COLO829 (cell line): Measurements from ENCODE around the gene NCOA6.
"Not testable (repeated sequence)": the region's sequence is repeated elsewhere in the genome, so short reads cannot be mapped to it uniquely, and the experiment has no call there.

Experiments
- DNase-seq: peaks from one replicate; pipeline ENCODE4 v3.0.0; 2012; ENCODE audit warnings: low spot score

The NCOA6 gene

GRCh38 chr20:34829191-34829590, 3.7 kb upstream of the NCOA6 start:
- no peak for DNase-seq

DNA sequence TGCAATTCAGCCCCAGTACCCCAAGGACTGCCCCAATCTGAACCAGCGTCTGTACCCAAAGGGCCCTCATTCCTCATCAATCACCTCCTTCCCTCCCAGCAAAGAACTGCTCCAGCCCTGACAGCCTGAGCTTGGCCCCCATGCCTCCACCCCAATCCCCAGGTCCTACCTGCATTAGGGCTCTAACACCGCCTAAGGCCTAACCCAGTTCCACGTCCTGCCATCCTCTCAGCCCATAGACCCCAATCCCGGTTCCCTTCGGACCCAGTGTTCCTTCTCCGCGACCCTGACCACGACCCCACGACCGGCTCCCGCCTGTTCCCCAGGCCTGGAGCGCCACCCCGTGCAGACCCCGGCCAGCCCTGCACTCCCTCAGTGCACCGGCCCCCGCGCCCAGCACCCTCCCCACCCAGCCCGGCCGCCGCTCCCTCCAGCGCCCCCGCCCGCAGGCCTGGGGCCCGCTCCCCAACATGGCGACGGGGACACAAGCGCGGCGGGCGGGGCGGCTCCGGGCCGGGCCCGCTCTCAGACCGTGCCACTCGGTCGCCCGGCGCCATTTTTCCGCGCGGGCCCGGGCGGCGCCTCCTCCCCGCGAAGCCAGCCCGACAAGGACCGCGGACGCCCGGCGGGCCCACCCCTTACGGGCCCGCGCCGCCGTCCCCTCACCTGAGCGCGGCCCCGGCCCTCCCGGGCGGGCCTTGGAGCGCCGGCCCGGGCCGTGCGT, 483 bp downstream of the NCOA6 start:
- no peak for DNase-seq

- DNase-seq: peak; percentile 85
Observed at GRCh38 chr20:34824452-34824805, 1.0 kb downstream of the NCOA6 start.

GRCh38 chr20:34824026-34824425, 1.4 kb downstream of the NCOA6 start:
- no peak for DNase-seq

DNA sequence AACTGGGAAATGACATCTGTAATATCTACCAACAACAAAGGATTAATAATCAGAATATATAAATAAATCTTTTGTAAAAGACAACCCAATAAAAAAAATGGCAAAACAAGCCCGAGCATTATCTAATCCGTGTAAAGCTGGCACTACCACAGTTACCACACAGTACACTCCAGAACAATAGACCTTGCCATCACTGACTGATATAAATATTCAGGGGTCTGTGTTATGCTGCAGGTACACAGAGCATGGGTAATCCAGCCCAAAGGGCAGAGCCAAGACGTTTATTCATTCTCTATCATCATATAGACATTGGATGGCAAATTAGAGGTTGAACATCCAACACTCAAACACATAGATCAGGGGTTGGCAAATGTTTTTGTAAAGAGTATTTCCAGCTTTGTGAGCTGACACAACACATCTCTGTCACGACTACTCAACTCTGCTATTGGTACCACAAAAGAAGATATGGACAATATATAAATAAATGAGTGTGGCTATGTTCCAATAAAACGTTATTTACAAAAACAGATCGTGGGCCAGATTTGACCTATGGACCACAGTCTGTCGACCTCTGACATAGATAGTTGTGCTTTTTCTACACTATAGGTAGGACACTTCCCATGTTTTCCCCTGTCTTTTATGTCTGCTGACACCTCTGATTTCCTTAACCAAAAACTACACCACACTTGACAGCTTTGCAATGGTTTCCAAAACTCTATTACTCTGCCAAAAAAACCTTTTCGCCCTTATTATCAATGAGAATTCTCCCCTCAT, 4.5 kb downstream of the NCOA6 start:
- DNase-seq: no peak

- DNase-seq: no peak
Observed at GRCh38 chr20:34817801-34818200, 7.7 kb downstream of the NCOA6 start.

DNA sequence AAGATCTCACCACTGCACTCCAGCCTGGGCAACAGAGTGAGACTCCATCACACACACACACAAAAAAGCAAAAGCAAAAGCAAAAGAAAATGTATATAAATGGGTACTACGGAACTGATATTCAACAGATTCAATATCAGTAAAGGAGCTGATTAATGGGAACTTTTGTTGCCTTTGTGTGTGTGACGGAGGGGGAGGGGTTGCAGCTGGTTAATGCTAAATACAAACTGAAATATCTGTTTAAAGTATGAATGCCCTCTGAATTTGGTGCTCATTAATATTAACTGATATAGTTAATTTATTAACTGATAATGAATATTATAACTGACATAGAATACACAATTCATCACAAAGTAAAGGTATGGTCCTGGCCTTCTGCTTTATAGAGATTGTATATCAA, 8.4 kb downstream of the NCOA6 start:
- no peak for DNase-seq

GRCh38 chr20:34815636-34816035, 9.8 kb downstream of the NCOA6 start:
- DNase-seq: no peak

DNA sequence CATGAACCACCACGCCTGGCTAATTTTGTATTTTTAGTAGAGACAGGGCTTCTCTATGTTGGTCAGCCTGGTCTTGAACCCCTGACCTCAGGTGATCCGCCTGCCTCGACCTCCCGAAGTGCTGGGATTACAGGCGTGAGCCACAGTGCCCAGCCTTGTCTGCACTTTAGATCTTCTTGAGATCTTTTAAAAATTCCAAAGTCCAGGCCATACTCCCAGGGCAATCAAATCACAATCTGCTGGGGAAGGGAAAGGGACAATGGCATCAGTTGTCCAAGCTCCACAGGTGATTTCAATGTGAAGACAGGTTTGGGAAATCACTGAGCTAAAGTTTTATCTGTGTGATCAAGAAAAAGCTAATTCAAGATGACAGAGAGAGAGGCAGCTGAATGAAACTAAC, 16.9 kb downstream of the NCOA6 start:
- DNase-seq: no peak

DNA sequence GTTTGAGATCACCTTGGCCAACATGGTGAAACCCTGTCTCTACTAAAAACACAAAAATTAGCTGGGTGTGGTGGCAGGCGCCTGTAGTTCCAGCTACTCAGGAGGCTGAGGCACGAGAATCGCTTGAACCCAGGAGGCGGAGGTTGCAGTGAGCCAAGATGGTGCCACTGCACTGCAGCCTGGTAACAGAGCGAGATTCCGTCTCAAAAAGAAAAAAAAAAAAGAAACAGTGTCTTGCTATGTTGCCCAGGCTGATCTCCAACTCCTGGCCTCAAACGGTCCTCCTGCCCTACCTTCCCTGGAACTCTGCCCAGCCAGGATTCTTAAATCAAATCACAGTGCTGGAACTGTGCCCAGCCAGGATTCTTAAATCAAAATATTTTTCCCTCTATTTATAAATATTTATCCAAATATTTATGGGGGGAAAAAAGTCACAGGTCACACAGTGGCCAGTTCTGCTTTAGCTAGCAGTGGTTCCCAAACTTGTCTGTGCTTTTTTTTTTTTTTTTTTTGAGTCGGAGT, 17.4 kb downstream of the NCOA6 start:
- not testable (repeated sequence) for DNase-seq

DNA sequence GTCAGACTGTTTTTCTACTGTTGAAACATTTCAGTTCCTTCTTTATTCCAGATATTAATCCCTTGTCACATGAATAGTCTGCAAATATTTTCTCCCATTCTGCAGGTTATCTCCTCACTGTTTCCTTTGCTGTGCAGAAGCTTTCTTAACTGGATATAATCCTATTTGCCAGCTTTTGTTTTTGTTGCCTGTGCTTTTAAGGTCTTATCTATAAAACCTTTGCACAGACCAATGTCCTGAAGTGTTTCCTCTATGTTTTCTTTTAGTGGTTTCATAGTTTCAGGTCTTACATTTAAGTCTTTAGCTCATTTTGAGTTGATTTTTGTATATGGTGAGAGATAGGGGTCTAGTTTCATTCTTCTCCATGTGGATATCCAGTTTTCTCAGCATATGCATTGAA, 19.2 kb downstream of the NCOA6 start:
- DNase-seq: no peak

GRCh38 chr20:34798871-34799270, 26.6 kb downstream of the NCOA6 start:
- DNase-seq: no peak

DNA sequence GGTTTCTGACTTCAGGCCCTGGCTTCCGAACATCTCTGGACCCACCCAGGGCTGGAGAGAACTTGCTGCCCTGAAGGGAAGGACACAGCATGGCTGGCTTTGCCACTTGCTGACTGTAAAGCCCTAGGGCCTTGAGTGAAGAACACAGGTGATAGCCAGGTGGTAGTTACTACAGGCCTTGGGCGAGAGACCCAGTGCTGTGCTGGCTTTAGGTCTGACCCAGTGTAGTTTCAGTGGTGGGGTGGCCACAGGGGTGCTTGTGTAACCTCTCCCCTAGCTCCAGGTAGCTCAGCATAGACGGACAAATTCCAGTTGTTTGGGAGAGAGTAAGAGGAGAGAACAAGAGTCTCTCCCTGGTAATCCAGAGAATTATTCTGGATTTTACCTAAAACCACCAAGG, 27.1 kb downstream of the NCOA6 start:
- DNase-seq: no peak

- DNase-seq: no peak
Observed at GRCh38 chr20:34797012-34797995, 28.1 kb downstream of the NCOA6 start.

DNA sequence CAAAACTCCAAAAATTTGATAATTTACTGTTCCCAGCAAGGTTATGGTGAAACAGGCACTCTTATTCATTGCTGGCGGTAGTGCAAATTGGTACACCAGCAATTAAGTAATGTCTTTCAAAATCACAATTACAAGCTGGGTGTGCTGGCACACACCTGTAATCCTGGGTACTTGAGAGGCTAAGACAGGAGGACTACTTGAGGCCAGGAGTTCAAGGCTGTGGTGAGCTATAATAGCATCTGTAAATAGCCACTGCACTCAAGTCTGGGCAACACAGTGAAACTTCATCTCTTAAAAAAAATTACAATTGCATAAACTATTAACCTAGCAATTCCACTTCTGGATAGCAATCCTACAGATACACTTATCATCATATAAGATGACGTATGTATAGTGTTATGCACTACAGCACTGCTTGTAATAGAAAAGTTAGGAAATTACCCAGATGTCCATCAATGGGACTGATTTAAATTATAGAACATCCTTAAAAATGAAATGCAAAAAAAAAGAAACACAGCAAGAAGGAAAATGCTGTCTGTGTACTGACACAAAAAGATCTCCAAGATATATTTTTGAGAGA, 31.4 kb downstream of the NCOA6 start:
- DNase-seq: no peak

- DNase-seq: no peak
Observed at GRCh38 chr20:34792687-34793363, 32.6 kb downstream of the NCOA6 start.

DNA sequence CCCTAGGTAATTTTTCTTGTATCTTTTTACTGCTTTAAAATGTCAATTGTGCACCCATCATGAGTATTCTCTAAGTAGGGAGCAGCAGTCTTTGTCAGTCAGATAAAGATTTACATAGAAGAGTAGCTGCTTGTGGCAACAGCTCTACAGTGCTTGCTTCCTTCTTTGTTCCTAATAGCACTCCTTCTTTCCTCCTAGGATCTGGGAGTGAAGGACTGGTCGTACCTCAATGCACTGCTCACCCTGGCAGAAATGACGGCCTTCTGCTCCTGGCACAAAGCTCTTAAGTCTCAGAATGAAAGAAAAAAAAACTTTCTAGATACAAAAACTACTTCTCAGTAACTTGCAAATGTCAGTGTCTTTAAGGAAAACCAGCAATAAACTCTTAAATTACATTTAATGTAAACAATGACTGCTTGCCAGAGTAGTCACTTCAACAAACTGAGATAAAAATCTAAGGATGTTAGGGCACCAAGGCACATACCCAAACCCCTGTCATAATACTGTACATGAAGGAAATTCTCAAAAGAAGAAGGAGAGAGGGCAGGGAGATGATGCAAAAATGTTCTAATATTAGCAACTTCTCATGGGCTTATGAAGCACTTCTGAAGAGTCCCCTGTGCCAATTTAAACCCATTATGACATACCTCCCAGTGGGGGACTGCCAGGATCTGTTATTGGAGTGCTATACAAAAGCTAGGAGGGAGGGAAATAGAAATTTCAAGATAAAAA, 34.0 kb downstream of the NCOA6 start:
- DNase-seq: no peak

GRCh38 chr20:34781220-34781619, 44.2 kb downstream of the NCOA6 start:
- no peak for DNase-seq

DNA sequence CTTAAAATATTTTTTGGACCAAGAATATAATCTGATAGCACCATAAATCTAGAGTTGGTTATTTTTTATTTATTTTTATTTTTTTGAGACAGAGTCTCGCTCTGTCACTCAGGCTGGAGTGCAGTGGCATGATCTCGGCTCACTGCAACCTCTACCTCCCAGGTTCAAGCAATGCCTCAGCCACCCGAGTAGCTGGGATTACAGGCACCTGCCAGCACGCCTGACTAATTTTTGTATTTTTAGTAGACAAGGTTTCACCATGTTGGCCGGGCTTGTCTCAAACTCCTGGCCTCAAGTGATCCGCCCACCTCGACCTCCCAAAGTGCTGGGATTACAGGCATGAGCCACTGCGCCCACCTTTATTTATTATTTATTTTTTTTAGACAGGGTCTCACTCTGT, 45.2 kb downstream of the NCOA6 start:
- not testable (repeated sequence) for DNase-seq

- DNase-seq: no peak
Observed at GRCh38 chr20:34776177-34776576, 49.3 kb downstream of the NCOA6 start.

DNA sequence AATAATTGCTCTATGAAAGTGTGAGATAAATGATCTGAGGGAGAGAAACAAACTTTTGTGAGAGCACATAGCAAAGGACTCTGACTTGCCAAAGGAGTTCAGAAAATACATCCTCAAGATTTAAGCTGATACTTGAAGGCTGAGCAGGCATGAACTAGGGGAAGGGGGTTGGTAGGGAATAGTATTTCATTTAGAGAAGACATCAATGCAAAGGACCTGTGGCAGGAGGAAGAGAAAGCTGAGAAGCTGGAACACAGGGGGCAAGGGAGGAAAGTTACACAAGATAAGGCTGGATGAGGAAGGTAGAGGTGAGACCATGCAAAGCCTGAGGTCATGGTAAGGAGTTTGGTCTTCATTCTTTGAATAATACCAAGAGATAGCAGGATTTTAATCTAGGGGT, 50.6 kb downstream of the NCOA6 start:
- DNase-seq: no peak
